Uterus (tissue), 2 donors: ENCODE measurements around the gene NABP1.

Experiments used
- POLR2A ChIP-seq, 2 donors: fragments of 450-650 bp; IDR thresholded peaks; one replicate each; pipeline ENCODE4 v1.6.1; 2016; ENCODE audit warnings: antibody characterized with exemption in 2 of 2, mild to moderate bottlenecking in 1 of 2, moderate library complexity in 1 of 2
- TF ChIP-seq, protein P1 (sequence below), 4 experiments: fragments of 200-600 bp in 2 of 4; fragments of 450-650 bp in 2 of 4; sonication (generic) in 2 of 4; IDR thresholded peaks; one replicate each; pipeline ENCODE4 v1.5.1; 2016 to 2019; ENCODE audit warnings: antibody characterized with exemption in 4 of 4, mild to moderate bottlenecking in 2 of 4, moderate library complexity in 1 of 4

DNA sequence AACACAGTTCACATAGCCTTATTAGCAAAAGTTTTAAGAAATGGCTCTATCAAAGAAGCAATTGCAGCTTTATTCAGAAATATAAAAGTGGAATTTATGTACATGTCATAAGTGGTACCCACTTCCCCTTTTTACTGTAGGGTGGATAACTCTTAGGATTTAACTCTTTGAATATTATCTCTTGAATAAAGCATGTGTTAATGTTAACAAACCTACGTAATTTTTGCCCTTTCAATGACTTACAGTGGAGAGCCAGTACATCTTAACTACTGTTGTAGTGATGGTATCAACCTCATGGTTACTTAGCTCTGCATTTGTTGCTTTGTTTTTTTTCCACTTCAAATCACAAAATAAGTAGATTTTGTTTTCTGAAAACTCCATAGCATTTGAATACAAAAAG, 8.8 kb downstream of the NABP1 start:
- TF ChIP-seq, protein P1, sequence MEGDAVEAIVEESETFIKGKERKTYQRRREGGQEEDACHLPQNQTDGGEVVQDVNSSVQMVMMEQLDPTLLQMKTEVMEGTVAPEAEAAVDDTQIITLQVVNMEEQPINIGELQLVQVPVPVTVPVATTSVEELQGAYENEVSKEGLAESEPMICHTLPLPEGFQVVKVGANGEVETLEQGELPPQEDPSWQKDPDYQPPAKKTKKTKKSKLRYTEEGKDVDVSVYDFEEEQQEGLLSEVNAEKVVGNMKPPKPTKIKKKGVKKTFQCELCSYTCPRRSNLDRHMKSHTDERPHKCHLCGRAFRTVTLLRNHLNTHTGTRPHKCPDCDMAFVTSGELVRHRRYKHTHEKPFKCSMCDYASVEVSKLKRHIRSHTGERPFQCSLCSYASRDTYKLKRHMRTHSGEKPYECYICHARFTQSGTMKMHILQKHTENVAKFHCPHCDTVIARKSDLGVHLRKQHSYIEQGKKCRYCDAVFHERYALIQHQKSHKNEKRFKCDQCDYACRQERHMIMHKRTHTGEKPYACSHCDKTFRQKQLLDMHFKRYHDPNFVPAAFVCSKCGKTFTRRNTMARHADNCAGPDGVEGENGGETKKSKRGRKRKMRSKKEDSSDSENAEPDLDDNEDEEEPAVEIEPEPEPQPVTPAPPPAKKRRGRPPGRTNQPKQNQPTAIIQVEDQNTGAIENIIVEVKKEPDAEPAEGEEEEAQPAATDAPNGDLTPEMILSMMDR (IDR thresholded peaks at IDR 0.05), result no peak
- no peak for TF ChIP-seq POLR2A (IDR thresholded peaks at IDR 0.05)
